ENCODE results near the gene SLC35F3.

GRCh38 chr1:234368320-234369032 is 464.0 kb downstream of the SLC35F3 start:
- TF ChIP-seq, protein P1, sequence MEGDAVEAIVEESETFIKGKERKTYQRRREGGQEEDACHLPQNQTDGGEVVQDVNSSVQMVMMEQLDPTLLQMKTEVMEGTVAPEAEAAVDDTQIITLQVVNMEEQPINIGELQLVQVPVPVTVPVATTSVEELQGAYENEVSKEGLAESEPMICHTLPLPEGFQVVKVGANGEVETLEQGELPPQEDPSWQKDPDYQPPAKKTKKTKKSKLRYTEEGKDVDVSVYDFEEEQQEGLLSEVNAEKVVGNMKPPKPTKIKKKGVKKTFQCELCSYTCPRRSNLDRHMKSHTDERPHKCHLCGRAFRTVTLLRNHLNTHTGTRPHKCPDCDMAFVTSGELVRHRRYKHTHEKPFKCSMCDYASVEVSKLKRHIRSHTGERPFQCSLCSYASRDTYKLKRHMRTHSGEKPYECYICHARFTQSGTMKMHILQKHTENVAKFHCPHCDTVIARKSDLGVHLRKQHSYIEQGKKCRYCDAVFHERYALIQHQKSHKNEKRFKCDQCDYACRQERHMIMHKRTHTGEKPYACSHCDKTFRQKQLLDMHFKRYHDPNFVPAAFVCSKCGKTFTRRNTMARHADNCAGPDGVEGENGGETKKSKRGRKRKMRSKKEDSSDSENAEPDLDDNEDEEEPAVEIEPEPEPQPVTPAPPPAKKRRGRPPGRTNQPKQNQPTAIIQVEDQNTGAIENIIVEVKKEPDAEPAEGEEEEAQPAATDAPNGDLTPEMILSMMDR (IDR thresholded peaks at IDR 0.05): no peak
- no peak for TF ChIP-seq POLR2AphosphoS5 (IDR thresholded peaks at IDR 0.05)
- TF ChIP-seq EP300 (IDR thresholded peaks at IDR 0.05): no peak
- no peak for TF ChIP-seq POLR2A (IDR thresholded peaks at IDR 0.05)

Data from suprapubic skin (tissue), 4 donors.